OCI-LY3 (cell line): ENCODE data around the gene BBC3.

Experiments
- CTCF ChIP-seq: fragments of 200-600, 300-600 bp; sonication (generic); IDR thresholded peaks from 2 replicates; pipeline ENCODE4 v1.5.1; 2014; ENCODE audit warnings: antibody characterized with exemption, low read length, low read depth
- EZH2phosphoT487 ChIP-seq: fragments of 200-600 bp; shearing (Covaris generic); IDR thresholded peaks from 2 replicates; pipeline ENCODE4 v1.6.1; 2018; ENCODE audit warnings: antibody characterized with exemption, mixed run types, low read depth

- no peak for TF ChIP-seq CTCF
- TF ChIP-seq EZH2phosphoT487, result no peak
These were observed 8.2 kb upstream of the BBC3 start for GRCh38 chr19:47239152-47239551.
